HepG2 (cell line): Measurements from ENCODE around the gene ANKRD37. TPM values are rescaled to one million over a fixed set of nuclear protein-coding genes. Genes with fewer than 3 reads are reported as not detected.

Source experiments
- HOXA9 ChIP-seq: sonication (generic); formaldehyde crosslinking; IDR thresholded peaks from 2 replicates; pipeline ENCODE4 v1.8.1; 2022; ENCODE audit warnings: missing genetic modification reagents, mild to moderate bottlenecking, moderate library complexity, borderline replicate concordance
- MIER3 ChIP-seq: IDR thresholded peaks from 2 replicates; pipeline ENCODE4 v1.6.1; 2016; ENCODE audit warnings: missing compliant biosample characterization, borderline replicate concordance
- NBN ChIP-seq: fragments of 450-650 bp; conservative IDR thresholded peaks from 2 replicates; pipeline ENCODE4 v1.6.1; 2017
- PATZ1 ChIP-seq: sonication (generic); formaldehyde crosslinking; IDR thresholded peaks from 2 replicates; pipeline ENCODE4 v1.4.0; 2020; ENCODE audit warnings: missing genetic modification reagents
- REXO4 ChIP-seq: sonication (generic); formaldehyde crosslinking; IDR thresholded peaks from 2 replicates; pipeline ENCODE4 v1.8.0; 2022; ENCODE audit warnings: missing genetic modification reagents, mild to moderate bottlenecking, borderline replicate concordance
- SOX6 ChIP-seq, 2 experiments: fragments of 450-650 bp in 1 of 2; sonication (generic) in 1 of 2; formaldehyde crosslinking in 1 of 2; IDR thresholded peaks; 2 replicates each; pipeline versions ENCODE4 v1.4.0 to v1.6.1; 2017 to 2020; ENCODE audit warnings: antibody characterized with exemption in 1 of 2, mild to moderate bottlenecking in 1 of 2, missing genetic modification reagents in 1 of 2
- ZBTB49 ChIP-seq: sonication (generic); formaldehyde crosslinking; IDR thresholded peaks from 2 replicates; pipeline ENCODE4 v1.4.0; 2020; ENCODE audit warnings: missing genetic modification reagents, borderline replicate concordance
- ZHX1 ChIP-seq: sonication (generic); formaldehyde crosslinking; IDR thresholded peaks from 2 replicates; pipeline ENCODE4 v1.8.1; 2022; ENCODE audit warnings: low read depth, mild to moderate bottlenecking, missing genetic modification reagents
- ZNF205 ChIP-seq: IDR thresholded peaks from 2 replicates; pipeline ENCODE4 v1.6.1; 2018; ENCODE audit warnings: missing biosample characterization, missing genetic modification reagents
- ZNF275 ChIP-seq: sonication (generic); formaldehyde crosslinking; IDR thresholded peaks from 2 replicates; pipeline ENCODE4 v1.8.0; 2022; ENCODE audit warnings: missing genetic modification reagents, mild to moderate bottlenecking, inconsistent platforms, borderline replicate concordance
- ZNF343 ChIP-seq: sonication (generic); formaldehyde crosslinking; IDR thresholded peaks from 2 replicates; pipeline ENCODE4 v1.4.0; 2020; ENCODE audit warnings: mild to moderate bottlenecking, missing genetic modification reagents
- ZNF350 ChIP-seq: sonication (generic); formaldehyde crosslinking; IDR thresholded peaks from 2 replicates; pipeline ENCODE4 v1.4.0; 2020; ENCODE audit warnings: mild to moderate bottlenecking, low read depth, missing genetic modification reagents, borderline replicate concordance
- ZNF430 ChIP-seq: sonication (generic); formaldehyde crosslinking; IDR thresholded peaks from 2 replicates; pipeline ENCODE4 v1.9.0; 2021; ENCODE audit warnings: mild to moderate bottlenecking, missing genetic modification reagents
- ZNF552 ChIP-seq: sonication (generic); formaldehyde crosslinking; IDR thresholded peaks from 2 replicates; pipeline ENCODE4 v1.9.0; 2022; ENCODE audit warnings: missing genetic modification reagents, mild to moderate bottlenecking, borderline replicate concordance
- ZNF670 ChIP-seq: sonication (generic); formaldehyde crosslinking; IDR thresholded peaks from 2 replicates; pipeline ENCODE4 v1.8.0; 2022; ENCODE audit warnings: mild to moderate bottlenecking, missing genetic modification reagents, borderline replicate concordance
- ZNF800 ChIP-seq: sonication (generic); formaldehyde crosslinking; IDR thresholded peaks from 2 replicates; pipeline ENCODE4 v1.4.0; 2020; ENCODE audit warnings: missing genetic modification reagents
- ZNF883 ChIP-seq: sonication (generic); formaldehyde crosslinking; IDR thresholded peaks from 2 replicates; pipeline ENCODE4 v1.5.1; 2020; ENCODE audit warnings: mild to moderate bottlenecking, missing genetic modification reagents; ENCODE audit errors: not compliant biosample characterization
- polyA plus RNA-seq, 8 experiments: library from polyadenylated mRNA; depleted of rRNA in 3 of 8; stranded (reverse) in 7 of 8; unstranded in 1 of 8; fragments of >200 nt; fragmentation: Illumina TruSeq in 4 of 8; extraction: Trizol in 4 of 8; gene quantifications; 2 replicates each; pipeline versions ENCODE4 v1.2.1 to v1.2.3, GENCODE V29; 2011 to 2016; ENCODE audit warnings: low read depth in 4 of 8, missing spikeins in 1 of 8, mixed read lengths in 1 of 8; ENCODE audit not compliant: insufficient read depth in 1 of 8
- total RNA-seq, 5 experiments: library from RNA; depleted of rRNA; stranded (reverse); fragments of >200 nt; fragmentation: Illumina TruSeq; extraction: Trizol; gene quantifications; 2 replicates each; pipeline ENCODE4 v1.2.3, GENCODE V29; 2016; ENCODE audit warnings: low read depth in 1 of 5

Gene ANKRD37
- total and polyA plus RNA-seq, 2 of the 13 experiments (the other 11 are each of a cell fraction or from before 2014, with no cell fraction given) = 2.2 to 51.4 TPM

GRCh38 chr4:185425647-185426352 lies 29.2 kb downstream of the ANKRD37 start, which contains the start of gene UFSP2 (continued):
- TF ChIP-seq PATZ1 (CRISPR knock-in tag) = 0 out of 2 replicates have a peak, but pooled peaks have one; percentile 11
- peak; percentile 80; the same call in 1 of the 2 replicates for TF ChIP-seq ZNF350 (CRISPR knock-in tag)
- peak; percentile 54; the same call in 1 of the 2 replicates for TF ChIP-seq ZNF430 (CRISPR knock-in tag)
- TF ChIP-seq ZNF205 (CRISPR knock-in tag) = peak; percentile 17; the same call in 1 of the 2 replicates
- no peak for TF ChIP-seq SOX6 (IDR thresholded peaks at IDR 0.05)
- peak; percentile 76 for TF ChIP-seq SOX6 (CRISPR knock-in tag; IDR thresholded peaks at IDR 0.05)
- 0 out of 2 replicates have a peak, but pooled peaks have one; percentile 25 for TF ChIP-seq ZNF343 (CRISPR knock-in tag)
- TF ChIP-seq ZNF552 = no peak
- peak; percentile 82 for TF ChIP-seq ZNF275 (CRISPR knock-in tag)
- no peak for TF ChIP-seq NBN
- TF ChIP-seq REXO4 (CRISPR knock-in tag) = no peak
- TF ChIP-seq ZNF670 = no peak
- TF ChIP-seq MIER3 (CRISPR knock-in tag) = peak; percentile 60; the same call in 1 of the 2 replicates
- 0 out of 2 replicates have a peak, but pooled peaks have one; percentile 65 for TF ChIP-seq HOXA9
- no peak for TF ChIP-seq ZBTB49
- peak; percentile 76 for TF ChIP-seq ZNF883 (CRISPR knock-in tag)
- peak; percentile 66; the same call in 1 of the 2 replicates for TF ChIP-seq ZHX1 (CRISPR knock-in tag)
- 0 out of 2 replicates have a peak, but pooled peaks have one; percentile 39 for TF ChIP-seq ZNF800 (CRISPR knock-in tag)
